ENCODE measurements around the gene AVEN.
"Not testable (repeated sequence)": the region's sequence is repeated elsewhere in the genome, so short reads cannot be mapped to it uniquely, and the experiment has no call there.

AVEN gene, protein sequence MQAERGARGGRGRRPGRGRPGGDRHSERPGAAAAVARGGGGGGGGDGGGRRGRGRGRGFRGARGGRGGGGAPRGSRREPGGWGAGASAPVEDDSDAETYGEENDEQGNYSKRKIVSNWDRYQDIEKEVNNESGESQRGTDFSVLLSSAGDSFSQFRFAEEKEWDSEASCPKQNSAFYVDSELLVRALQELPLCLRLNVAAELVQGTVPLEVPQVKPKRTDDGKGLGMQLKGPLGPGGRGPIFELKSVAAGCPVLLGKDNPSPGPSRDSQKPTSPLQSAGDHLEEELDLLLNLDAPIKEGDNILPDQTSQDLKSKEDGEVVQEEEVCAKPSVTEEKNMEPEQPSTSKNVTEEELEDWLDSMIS

DNA sequence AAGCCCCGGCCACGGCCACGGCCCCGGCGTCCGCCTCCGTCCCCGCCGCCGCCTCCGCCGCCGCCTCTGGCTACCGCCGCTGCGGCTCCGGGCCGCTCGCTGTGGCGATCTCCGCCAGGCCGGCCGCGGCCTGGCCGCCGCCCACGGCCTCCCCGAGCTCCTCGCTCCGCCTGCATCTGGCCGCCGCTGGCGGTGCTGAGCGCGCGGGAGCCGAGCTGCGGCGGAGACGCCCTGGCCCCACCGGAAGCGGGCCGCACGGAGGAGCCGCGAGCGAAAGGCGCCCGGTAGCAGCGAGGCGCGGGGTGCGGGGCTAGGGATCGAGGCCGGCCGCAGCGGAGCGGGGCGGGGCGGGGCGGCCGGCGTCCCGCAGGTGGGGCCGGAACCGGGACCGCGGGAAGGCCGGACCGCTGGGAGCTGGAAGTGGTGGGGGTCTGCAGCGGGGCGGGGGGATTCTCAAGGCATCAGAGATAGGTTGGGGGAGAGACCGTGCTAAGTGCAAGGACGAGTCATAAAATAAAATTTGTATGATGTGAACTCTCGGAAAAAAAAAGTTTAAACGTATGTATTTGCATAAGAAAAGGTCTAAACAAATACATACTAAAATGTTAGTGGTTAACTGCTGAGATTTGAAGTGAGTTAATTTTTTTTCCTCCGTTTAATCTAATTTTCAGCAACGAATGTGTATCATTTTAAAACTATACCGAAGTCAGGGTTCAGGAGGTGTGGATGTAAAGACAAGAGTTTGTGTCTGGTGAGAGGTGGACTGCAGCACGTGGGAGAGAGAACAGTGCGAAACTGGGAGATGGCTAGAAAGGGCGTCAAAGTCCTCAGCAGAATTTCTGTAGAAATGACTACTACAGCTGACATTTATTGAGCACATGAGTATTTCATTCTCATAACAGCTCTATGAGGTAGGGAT, at the start of gene AVEN:
Gene AVEN, minus strand, starts transcription at position 334 of the 919 bp plus-strand sequence. Its CDS starts 158 bp downstream, at position 176.
- DNase-seq, result no peak

DNA sequence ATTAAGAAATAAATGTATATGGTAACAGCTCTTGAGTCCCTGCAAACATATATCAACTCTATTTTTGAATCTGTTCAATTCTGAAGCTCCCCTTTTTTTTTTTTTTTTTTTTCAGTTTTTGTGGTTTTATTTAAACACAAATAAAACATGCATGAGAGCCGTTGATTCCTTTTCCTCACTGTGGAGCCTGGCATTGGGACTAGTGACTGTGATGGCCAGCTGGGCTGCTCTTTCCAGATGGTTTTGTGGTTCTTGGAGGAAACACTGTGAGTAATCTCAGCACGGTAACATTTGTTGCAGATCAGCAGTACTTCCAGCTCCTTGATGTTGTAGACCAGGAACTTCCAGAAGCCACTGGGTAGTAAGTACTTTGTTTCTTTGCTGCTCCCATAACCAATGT, 46.7 kb upstream of the AVEN start:
- no peak for DNase-seq

DNA sequence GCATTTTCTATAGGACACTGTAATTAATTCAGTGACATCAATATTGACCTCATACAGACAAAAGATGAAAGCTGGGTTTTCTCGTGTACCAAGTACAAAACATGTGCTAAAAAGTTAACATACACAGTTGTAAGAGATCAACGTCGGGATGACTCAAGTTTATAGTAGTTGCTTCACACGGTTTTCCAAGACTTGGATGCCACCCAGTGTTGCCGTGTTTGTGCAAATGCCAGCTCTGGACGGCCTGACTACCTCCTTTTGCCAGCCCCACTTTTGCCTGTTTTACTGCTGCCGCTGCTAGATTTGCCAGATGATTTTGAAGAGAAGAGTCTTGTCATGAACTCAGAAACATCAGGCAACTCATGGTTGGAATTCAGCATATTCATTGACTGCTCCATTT, 45.1 kb upstream of the AVEN start:
- DNase-seq, result no peak

DNA sequence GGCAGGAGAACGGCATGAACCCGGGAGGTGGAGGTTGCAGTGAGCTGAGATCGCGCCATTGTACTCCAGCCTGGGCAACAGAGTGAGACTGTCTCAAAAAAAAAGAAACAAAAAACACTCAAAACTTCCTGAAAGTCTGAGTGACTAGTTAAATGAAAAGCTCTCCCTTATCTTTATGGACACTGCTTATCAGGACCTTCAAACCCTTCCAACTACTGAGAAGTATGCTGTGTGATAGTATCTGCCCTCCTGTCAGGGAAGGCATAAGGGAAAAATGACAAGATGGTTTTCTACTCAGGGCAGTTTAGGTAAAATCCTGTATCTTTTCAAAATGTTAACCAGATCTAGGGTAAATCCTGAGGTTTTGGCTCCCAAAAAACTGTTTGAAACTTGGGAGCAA, 40.9 kb upstream of the AVEN start:
- DNase-seq, result no peak

DNA sequence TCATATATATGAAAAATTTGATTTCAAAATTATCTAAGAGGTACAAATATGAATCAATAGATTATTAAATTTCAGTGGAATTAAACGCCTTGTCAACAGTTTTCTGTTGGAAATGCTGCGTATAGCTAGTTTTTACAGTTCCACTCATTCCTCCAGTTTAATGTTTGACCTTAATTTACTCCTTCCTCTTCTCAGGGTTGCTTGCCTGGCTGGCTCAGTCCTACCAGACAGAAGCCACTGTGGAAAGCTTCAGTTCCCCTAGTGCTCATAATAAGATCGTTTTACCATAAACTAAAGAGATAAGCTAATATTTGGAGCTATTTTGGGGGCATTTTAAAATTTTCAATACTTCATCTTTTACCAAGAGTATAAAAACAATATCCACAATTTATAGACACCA, 39.9 kb upstream of the AVEN start:
- no peak for DNase-seq

DNA sequence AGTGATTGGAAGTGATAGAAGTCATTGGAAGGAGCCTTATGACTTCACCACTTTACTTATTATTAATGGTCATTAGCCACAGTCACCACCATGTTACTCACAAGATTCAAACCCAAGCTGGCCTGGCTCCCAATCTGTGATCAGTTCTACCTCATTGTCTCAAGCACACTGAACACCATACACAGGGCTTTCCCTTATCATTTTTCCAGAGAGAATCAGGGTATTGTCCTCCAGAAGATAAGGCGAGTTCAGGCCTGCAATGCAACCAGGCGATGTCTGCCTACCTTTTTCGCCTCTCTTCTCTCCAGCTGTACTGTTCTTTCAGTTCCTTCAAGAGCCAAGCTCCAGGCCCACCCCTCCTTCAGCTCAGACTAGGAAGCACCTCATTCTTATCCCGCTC, 37.8 kb upstream of the AVEN start:
- no peak for DNase-seq

DNA sequence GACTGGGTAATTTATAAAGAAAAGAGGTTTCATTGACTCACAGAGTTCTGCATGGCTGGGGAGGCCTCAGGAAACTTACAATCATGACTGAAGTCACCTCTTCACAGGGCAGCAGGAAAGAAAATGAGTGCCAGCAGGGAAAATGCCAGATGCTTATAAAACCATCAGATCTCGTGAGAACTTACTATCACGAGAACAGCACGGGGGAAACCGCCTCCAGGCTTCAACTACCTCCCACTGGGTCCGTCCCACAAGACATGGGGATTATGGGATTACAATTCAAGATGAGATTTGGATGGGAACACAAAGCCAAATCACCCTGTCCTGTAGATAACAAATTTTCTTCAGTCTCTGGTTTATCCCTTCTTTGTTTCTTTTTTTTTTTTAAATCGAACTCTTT, 31.0 kb upstream of the AVEN start:
- no peak for DNase-seq

DNA sequence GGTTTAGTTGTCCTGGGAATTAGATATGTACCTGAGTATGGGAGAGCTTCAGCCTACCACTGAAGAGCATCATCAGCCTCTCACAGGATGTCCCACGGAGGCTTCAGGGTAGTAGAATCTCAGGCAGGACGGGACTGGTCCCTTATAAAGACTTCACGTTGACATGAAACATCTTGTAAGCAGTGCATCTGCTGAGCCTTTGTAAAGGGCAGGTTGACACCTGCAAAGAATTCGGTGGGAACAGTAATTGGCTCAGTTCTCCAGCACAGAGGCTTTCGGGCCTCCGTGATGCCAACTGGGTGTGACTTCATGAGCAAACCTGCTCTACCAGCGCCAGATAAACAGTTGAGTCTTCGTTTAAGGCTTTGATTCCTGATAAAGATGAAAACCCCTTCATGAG, 26.9 kb upstream of the AVEN start:
- DNase-seq, result no peak

DNA sequence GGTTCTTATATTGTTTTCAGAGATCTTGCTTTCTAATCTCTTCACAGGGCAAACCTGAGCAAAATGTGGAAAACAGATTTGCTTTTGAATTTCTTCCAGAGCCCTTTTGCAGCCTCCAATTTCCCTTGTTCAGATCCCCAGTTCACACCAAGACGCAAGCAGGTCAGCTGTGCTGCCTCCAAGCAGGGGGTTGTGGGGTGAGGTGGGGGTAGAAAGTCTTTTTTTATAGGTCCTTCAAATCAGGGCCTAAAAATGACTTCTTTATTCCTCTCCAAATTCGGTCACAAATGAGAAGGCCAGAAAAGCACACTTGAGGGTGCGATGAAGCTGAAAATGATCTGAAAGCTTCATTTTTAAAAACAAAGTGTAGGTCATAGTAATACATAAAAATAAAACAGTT, 26.3 kb upstream of the AVEN start:
- DNase-seq, result no peak

DNA sequence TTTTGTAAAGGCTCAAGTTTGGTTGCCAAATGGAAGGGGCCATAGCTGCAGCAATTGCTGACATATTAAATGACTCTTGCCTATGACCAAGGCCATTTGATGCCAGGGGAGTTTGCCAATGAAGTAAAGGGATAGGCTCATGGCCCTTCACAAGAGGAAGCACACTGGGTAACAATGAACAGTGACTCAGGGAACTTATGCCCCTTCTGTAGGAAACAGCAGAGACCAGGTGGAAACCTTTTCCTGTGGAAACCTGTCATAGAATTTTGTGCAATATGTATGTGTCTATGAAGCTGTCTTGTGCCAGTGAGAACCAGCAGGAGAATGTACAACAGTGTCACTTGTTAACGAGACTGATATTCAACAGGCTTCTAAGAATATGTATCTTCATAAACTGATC, 25.4 kb upstream of the AVEN start:
- DNase-seq, result no peak

DNA sequence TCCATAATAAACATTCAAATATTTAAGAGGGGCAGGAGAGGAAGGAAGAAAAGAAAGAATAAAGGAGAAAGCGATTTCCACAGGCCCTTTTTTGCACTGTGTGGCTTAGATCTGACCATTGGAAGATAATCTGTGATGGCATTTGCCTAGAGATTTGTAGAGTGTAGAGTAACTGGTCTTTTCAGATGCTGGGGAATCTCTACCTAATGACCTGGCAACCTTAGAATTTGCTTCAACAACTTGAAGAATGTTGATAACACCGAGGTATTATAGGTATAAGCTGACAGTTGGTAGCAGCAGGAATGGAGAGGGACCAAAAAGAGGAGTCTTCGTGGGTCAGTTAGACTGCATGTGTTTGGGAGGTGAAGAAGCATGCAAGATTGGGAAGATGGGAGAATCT, 20.9 kb upstream of the AVEN start:
- no peak for DNase-seq

DNA sequence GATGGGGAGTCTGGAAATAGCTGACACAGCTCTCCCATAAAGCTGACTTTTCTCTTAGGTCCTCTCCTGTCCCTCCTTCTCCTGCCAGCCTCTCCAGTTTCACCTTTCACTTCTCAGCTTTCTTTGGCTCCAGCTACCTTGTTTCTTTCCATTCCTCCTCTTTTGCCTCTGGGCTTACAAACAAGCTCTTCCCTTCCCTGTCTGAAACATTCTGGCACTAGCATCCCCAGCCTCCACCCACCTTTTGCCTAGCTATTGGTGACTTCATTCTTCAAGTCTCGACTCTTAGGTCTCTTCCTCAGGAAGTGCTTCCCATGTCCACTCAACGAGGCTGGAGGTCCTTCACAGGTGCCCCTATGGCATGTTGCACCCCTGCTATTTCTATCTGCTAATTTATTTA, 20.5 kb upstream of the AVEN start:
- no peak for DNase-seq

DNA sequence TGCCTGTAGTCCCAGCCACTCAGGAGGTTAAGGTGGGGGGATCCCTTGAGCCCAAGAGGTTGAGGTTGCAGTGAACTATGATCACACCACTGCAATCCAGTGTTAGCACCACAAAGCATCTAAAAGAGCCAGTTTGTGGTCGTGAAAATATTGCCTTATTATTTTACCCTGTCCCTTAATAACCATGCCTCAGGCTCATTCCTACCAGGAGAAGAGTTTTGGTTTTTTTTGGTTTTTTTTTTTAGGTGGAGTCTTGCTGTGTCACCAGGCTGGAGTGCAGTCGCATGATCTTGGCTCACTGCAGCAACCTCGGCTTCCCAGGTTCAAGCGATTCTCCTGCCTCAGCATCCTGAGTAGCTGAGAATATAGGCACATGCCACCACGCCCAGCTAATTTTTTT, 17.9 kb upstream of the AVEN start:
- DNase-seq, result no peak

DNA sequence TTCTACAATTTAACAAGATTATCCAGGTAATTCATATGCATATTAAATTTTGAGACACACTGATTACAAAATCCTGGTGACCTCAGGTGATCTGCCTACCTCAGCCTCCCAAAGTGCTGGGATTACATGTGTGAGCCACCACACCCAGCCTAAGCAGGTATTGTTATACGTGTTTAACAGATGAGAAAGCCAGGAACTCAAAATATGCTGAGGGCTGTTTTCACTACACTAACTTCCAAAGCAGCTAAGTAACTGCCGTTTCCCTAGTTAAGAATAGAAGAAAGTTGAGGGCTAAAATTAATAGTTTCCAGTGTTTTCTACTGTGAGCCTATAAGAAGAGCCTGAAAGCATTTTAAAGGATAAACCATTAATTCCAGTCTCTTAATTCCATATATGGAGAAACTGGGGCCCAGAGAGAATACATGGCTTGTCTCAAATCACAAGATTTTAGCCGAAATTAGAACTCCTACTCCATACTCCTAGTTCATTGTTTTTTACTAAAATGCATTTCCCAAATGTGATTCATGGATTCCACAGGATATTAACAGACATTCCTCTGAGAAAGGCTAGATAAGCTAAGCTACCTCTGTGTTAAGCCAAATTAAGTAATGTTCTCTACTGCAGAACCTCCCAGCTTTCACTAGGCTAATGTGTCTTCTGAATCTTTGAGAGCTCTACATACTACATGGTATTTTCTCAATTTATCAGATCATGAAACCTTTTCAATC, 17.0 kb upstream of the AVEN start:
- DNase-seq, result no peak

DNA sequence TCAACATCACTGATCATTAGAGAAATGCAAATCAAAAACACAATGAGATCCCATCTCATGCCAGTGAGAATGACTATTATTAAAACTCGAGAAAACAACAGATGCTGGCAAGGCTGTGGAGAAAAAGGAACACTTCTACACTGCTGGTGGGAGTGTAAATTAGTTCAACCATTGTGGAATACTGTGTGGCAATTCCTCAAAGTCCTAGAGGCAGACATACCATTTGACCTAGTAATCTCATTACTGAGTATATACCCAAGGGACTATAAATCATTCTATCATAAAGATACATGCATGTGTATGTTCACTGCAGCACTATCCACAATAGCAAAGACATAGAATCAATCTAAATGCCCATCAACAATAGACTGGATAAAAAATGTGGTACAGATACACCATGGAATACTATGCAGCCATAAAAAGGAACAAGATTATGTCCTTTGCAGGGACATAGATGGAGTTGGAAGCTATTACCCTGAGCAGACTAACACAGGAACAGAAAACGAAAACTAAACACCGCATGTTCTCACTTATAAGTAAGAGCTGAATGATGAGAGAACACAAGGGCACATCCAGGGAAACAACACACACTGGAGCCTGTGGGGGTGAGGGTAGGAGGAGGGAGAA, 15.2 kb upstream of the AVEN start:
- DNase-seq, result no peak

DNA sequence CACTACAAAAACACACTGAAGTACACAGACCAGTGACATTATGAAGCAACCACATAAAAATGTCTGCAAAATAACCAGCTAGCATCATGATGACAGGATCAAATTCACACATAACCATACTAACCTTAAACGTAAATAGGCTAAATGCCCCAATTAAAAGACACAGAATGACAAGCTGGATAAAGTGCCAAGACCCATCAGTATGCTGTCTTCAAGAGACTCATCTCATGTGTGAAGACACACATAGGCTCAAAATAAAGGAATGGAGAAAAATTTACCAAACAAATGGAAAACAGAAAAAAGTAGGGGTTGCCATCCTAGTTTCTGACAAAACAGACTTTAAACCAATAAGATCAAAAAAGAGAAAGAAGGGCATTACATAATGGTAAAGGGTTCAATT, 11.4 kb upstream of the AVEN start:
- DNase-seq, result not testable (repeated sequence)

DNA sequence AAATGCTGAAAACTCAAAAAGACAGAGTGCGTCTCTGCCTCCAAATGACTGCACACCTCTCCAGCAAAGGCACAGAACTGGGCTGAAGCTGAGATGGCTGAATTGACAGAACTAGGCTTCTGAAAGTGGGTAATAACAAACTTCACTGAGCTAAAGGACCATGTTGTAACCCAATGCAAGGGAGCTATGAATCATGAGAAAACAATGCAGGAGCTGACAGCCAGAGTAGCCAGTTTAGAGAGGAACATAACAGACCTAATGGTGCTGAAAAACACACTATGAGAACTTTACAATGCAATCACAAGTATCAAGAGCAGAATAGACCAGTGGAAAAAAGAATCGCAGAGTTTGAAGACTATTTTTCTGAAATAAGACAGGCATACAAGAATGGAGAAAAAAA, 10.1 kb upstream of the AVEN start:
- DNase-seq, result no peak

DNA sequence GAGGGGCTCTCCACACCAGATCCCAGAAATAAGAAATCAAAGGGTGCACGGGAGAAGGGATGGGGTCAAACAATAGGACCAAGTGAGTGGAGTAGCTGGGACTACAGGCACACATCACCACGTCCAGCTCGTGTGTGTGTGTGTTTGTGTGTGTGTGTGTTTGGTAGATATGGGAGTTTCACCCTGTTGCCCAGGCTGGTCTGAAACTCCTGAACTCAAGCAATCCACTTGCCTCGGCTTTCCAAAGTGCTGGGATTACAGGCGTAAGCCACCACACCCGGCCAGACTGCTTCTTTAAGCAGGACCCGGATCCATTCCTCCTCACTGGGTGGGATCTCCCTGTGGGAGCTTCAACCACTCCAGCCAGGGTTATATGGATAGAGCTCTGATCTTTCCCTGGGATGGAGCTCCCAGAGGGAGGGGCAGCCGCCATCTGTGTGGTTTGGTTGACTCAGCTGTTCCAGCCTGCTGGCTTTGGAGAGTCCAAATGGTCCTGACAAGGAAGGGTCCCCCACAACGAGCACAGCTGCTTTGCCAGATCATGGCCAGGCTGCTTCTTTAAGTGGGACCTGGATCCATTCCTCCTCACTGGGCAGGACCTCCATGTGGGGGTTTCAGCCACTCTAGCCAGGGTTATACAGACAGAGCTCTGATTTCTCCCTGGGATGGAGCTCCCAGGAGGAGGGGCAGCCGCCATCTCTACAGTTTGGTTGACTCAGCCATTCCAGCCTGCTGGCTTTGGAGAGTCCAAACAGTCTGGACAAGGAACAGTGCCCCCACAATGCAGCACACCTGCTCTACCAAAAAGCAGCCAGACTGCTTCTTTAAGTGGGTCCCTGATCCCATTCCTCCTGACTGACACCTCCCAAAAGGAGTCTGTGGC, 9.1 kb upstream of the AVEN start:
- DNase-seq, result no peak

DNA sequence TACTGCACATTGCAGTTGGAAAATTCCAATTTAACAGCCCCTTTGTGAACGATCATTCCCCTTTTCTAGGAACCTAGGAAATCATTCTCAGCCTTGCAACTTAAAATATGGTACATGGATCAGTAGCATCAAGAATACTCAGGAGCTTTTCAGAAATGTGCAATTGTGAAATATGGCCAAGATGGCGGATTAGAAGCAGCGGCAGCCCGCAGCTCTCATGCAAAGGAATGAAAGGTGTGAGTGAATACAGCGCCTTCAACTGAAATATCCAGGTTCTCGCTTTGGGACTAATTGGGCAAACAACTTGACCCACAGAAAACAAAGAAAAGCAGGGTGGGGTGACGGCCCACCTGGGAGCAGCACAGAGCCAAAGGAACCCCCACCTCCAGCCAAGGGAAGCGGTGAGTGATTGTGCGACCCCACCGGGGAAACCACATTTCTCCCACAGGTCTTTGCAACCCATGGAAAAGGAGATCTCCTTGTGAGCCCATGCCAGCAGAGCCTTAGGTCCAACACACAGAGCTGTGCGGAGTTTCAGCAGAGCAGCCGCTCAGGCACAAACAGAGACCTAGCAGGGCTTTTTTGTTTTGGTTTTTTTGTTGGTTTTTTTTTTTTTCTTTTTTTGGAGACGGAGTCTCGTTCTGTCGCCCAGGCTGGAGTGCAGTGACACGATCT, 7.6 kb upstream of the AVEN start:
- DNase-seq, result no peak

DNA sequence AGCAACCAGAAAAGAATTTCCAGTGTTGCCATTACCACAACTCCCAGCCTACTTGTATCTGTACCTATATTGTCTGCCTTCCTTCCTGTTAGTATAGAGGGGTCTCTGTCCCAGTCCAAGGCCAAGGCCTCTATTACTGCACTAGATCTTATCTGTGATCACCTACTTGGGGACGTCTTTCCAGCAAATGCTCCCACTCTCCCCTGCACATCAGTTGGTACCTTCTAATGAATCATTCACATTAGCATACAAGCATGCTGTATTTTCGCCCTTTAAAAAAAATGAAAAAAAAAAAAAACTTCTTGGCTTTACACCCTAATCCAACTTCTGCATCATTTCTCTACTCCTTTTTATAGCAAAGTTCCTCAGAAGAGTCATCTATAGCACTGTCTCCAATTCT, 4.8 kb upstream of the AVEN start:
- no peak for DNase-seq

DNA sequence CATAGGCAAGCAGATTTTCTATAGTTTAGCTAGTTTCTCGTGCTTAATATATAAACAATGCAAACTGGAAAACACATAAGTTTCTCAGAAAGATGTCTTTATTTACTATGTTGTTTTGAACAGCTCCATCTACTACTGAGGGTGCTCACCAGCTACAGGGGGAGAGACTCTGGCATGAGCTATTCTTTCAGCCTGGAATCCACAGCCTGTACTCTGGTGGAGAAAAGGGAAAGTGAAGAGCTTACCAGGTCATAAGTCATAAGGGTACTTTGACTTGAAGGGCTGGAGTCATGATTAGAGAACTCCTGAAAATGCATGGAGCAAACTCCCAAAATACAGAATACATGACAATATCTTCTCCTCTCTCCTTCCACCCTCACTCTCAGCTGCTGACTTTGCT, 4.4 kb upstream of the AVEN start:
- no peak for DNase-seq

DNA sequence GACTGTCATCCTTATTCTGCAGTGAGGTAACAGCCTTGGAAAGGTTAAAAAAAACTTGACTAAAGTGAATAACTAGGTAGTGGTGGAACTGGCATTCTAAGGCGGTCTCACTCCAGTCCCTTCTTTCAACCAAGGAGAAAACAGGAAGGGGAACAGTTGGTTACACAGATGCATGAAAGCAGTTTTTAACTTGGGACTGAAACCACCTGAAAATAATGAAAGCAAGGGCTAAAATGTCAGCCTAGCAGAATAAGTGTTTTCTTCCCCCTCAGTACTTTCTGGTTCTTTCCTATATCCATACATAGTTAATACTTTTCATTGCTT, 748 bp upstream of the AVEN start:
- DNase-seq, result no peak

All from SIG-M5 (cell line).